ENCODE data around the gene SEZ6L2. TPM values are rescaled to one million over a fixed set of nuclear protein-coding genes. Genes with fewer than 3 reads are reported as not detected.

Gene SEZ6L2
- total RNA-seq = 1 to 10 TPM in 1 of 4 donors, under 1 TPM in 2, not detected in 1; 0.66 to 5.6 (median 0.75) TPM

GRCh38 chr16:29899516-29900101 is at the start of gene SEZ6L2:
TSS of gene SEZ6L2 (minus strand) at chr16:29899550. CDS start at chr16:29899019, 531 bp downstream.
- no peak for TF ChIP-seq CTCF (IDR thresholded peaks at IDR 0.05; ENCODE audit: low read depth)

- TF ChIP-seq CTCF (IDR thresholded peaks at IDR 0.05; ENCODE audit: low read depth) = no peak
Measured at GRCh38 chr16:29947897-29948296, 48.5 kb upstream of the SEZ6L2 start.

- TF ChIP-seq CTCF (IDR thresholded peaks at IDR 0.05; ENCODE audit: low read depth) = no peak
Measured at GRCh38 chr16:29943846-29944799, 44.8 kb upstream of the SEZ6L2 start.

- TF ChIP-seq CTCF (IDR thresholded peaks at IDR 0.05; ENCODE audit: low read depth) = no peak
Measured at GRCh38 chr16:29940656-29941055, 41.3 kb upstream of the SEZ6L2 start.

- TF ChIP-seq CTCF (IDR thresholded peaks at IDR 0.05; ENCODE audit: low read depth) = no peak
Measured at GRCh38 chr16:29927070-29927905, 27.9 kb upstream of the SEZ6L2 start.

- no peak for TF ChIP-seq CTCF (IDR thresholded peaks at IDR 0.05; ENCODE audit: low read depth)
Measured at GRCh38 chr16:29926711-29927052, 27.3 kb upstream of the SEZ6L2 start.

Data from subcutaneous adipose tissue (tissue), 4 donors.